Muscle of back (tissue), 11 donors: ENCODE results near the gene ZNF181. TPM values are rescaled to one million over a fixed set of nuclear protein-coding genes. Genes with fewer than 3 reads are reported as not detected.

ENCODE experiments used
- DNase-seq, 3 donors: peaks; one replicate each; pipeline versions ENCODE4 v3.0.0 to v3.0.0-alpha.2; 2013
- polyA plus RNA-seq, 10 donors: library from polyadenylated mRNA; unstranded; fragments of 120-200 nt; gene quantifications; one replicate each; pipeline ENCODE4 v1.2.1, GENCODE V29; 2013; ENCODE audit not compliant: insufficient read length in 10 of 10

The ZNF181 gene
- polyA plus RNA-seq, 10 donors: 12.4 to 16.7 (median 14.9) TPM

DNA sequence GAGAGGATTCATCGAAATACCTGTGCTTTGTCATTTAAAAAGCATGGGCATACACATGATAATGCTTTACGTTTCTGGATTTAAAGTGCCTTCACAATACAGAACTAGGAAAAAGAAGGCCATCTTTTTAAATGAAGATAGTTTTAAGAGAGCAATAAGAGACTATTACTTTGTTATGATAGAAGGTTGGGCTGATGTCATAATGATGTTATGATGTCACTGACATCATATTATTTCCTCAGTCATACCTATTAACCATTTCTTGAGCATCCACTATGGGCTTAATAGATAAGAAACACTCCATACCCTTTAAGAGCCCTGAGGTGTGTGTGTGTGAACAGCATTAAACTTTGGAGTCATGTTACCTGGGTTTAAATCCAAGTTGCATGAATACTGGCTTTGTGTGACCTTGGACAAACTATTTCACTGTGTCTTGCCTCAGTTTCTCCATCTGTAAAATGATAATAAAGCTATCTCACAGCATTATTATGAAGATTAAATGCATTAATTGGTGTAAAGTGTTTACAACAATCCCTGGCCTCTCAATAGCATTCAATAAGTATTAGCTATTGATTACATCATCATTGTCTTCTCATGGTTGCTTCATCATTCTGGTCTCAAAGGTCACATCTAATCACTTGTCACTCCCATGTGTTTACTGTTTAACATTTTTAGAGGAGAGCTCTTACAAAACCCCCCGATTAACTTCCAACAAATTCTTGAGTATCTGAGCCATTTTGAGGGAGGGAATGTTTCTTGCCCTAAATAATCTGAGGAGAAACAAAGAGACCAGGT, 11.1 kb downstream of the ZNF181 start:
- no peak for DNase-seq

GRCh38 chr19:34757441-34757840, 23.4 kb downstream of the ZNF181 start:
- no peak for DNase-seq

- no peak for DNase-seq
These were observed 25.3 kb downstream of the ZNF181 start for GRCh38 chr19:34759218-34759917.

- DNase-seq: no peak
These were observed 32.3 kb downstream of the ZNF181 start for GRCh38 chr19:34766386-34766785.

DNA sequence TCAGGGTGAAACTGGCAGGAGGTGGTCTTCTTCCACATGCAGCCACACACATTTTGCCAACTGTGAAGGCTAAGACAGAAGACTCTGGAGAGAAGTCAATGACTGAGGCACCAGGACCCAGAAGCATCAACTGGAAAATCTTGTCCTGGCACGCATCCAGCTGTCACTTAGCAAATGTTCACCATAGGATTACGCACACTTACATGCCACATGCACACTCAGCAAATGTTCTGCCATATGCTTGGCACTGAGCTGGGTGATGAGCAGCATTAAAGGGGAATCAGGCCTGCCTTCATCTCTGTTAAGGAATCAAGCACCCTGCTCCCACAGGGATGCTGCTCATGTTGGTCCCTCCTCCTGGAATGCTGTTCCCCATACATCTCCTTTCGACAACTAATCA, 33.9 kb downstream of the ZNF181 start:
- peak in 2 of 3 donors; percentile 5 to 6 for DNase-seq

GRCh38 chr19:34772697-34773554, 38.9 kb downstream of the ZNF181 start, which contains the start of gene ZNF599:
Gene ZNF599, minus strand, starts transcription at chr19:34773215. Its CDS starts 374 bp downstream, at chr19:34772841.
- DNase-seq: peak; percentile 90 to 97 (median 93)

DNA sequence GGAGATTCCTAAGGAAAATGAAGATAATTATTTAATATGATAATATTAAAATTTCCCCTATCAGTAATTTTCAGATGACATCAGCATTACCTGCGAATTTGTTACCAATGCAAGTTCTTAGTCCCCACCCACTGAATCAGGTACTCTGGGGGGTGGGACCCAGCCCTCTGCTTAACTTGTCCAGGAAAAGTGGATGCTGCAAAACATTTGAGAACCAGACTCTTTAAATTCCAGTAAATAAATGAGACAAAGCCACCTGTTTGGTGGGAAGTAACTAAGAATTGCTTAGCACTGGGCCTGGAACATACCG, 39.5 kb downstream of the ZNF181 start:
- no peak for DNase-seq

DNA sequence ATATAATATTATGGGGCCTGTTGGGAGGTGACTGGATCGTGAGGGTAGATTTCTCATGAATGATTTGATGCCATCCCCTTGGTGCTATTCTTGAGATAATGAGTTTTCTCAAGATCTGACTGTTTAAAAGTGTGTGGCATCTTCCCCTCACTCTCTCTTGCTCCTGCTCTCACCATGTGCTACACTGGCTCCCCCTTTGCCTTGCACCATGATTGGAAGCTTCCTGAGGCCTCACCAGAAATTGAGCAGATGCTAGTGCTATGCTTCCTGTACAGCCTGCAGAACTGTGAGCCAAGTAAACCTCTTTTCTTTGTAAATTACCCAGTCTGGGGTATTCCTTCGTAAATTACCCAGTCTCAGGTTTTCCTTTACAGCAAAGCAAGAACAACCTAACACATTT, 40.8 kb downstream of the ZNF181 start:
- no peak for DNase-seq

DNA sequence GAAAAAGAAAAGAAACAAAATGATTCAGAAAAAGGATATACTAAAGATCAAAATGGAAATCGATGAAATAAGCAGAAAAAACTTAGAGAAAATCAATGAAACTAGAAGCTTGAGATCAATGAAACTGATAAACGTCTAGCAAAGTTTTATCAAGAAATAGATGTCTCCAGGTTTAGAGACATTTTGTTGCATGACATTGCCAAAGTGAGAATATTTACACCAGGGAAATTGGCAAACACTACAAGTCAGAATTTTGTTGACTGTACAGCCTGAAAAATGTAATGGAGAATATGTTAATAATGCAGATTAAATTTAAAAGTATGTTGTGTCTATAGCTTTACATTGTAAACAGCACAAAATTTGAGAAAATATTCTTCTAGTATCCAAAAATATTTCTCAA, 44.3 kb downstream of the ZNF181 start:
- no peak for DNase-seq

- no peak for DNase-seq
These were observed 45.6 kb downstream of the ZNF181 start for GRCh38 chr19:34779652-34780051.

GRCh38 chr19:34786236-34786635, 52.2 kb downstream of the ZNF181 start:
- DNase-seq: no peak

- no peak for DNase-seq
These were observed 53.2 kb downstream of the ZNF181 start for GRCh38 chr19:34787059-34787824.

DNA sequence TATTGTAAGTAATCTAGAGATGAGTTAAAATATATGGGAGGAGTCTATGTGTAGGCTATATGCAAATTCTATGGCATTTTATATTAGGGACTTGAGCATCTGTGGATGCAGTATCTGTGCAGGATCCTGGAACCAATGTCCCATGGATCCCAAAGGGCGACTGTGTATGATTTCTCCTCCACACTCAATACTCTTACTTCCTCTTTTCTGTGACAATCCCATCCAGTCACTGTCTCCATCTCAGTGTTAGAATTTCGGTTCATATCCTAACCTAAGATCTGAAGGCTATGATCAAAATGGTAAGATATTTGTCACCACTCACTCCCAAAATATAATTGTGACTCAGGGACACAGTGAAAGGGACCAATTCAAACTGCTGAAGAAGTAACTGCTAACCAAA, 54.0 kb downstream of the ZNF181 start:
- no peak for DNase-seq

DNA sequence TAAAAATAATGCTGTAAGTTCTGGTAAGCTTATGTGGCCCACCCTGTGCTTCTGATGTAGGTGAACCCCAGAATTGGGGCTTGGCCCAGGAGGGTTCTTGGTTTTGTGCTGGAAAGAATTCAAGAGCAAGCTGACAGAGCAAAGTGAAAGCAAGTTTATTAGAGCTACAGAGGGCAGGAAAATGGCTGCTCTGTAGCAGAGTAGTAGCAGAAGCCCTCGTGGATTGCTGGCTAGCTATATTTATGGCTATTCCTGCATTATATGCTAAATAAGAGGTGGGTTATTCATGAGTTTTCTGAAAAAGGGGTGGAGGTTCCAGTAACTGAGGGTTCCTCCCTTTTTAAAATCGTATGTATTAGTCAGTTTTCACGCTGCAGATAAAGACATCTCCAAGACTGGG, 59.5 kb downstream of the ZNF181 start:
- no peak for DNase-seq

DNA sequence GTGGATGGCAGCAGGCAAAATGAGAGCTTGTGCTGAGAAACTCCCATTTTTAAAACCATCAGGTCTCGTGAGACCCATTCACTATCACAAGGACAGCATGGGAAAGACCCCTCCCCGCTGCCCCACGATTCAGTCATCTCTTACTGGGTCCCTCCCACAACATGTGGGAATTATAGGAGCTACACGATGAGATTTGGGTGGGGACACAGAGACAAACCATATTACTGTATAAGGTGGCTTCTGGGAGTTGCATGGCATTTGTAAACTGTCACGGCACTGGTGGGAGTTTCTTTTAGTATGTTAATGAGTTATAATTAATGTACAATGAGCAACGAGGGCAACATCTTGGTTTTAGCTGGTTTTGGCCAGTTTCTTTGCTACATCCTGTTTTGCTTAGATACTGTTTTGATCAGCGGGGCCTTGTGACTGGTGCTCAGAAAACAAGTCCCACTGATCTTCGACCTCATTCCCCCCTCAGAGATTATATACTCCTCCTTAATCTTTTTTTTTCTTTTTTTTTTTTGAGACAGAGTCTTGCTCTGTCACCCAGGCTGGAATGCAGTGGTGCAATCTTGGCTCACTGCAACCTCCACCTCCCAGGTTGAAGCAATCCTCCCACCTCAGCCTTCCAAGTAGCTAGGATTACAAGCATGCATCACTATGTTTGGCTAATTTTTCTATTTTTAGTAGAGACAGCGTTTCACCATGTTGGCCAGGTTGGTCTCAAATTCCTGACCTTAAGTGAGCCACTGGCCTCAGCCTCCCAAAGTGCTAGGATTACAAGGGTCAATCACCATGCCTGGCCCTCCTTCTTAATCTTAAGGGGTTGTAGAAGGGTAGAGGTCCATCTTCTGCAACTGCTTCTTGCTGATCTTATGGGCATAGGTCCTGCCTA, 60.3 kb downstream of the ZNF181 start:
- DNase-seq: no peak

Other genes with a start within 250 kb of the ZNF181 start
- gene SCGB2B2, start 57.1 kb upstream of the ZNF181 start, polyA plus RNA-seq: 1 to 10 TPM in 1 of 10 donors, under 1 TPM in 9; 0.07 to 1.2 (median 0.38) TPM
- gene ZNF302, start 56.6 kb upstream of the ZNF181 start, polyA plus RNA-seq: 10 to 100 TPM; 42.3 to 71.8 (median 53.2) TPM
- gene ZNF599, start 39.0 kb downstream of the ZNF181 start, polyA plus RNA-seq: 1 to 10 TPM; 5.0 to 8.5 (median 5.9) TPM
- gene ZNF30, start 192.7 kb downstream of the ZNF181 start, polyA plus RNA-seq: 1 to 10 TPM; 2.7 to 5.7 (median 4.2) TPM
- 1 to 10 TPM; 1.9 to 4.9 (median 3.0) TPM for gene ZNF792, start 230.0 kb downstream of the ZNF181 start, polyA plus RNA-seq